ENCODE measurements around the gene FREM2.

The FREM2 gene

GRCh38 chr13:38713046-38713445 lies 26.2 kb downstream of the FREM2 start:
- no peak overlapping the region for H3K27ac ChIP-seq
- no peak for DNase-seq (ENCODE audit: low spot score)
- TF ChIP-seq CTCF (IDR thresholded peaks at IDR 0.05) = no peak

GRCh38 chr13:38718374-38718773 lies 31.5 kb downstream of the FREM2 start:
- Histone ChIP-seq H3K4me3 (no peak overlapping the region), H3K27ac (no peak overlapping the region)
- DNase-seq (ENCODE audit: low spot score) = no peak
- TF ChIP-seq CTCF (IDR thresholded peaks at IDR 0.05) = no peak

More at GRCh38 chr13:38713046-38713445, 26.2 kb downstream of the FREM2 start:
- H3K4me3 ChIP-seq = no peak overlapping the region

- no peak for DNase-seq (ENCODE audit: low spot score)
- no peak overlapping the region for H3K4me3 ChIP-seq
- no peak for TF ChIP-seq CTCF (IDR thresholded peaks at IDR 0.05)
- no peak overlapping the region for H3K27ac ChIP-seq
Observed at GRCh38 chr13:38730332-38730731, 43.5 kb downstream of the FREM2 start.

GRCh38 chr13:38733146-38733545 lies 46.3 kb downstream of the FREM2 start:
- no peak overlapping the region for H3K4me3 ChIP-seq
- no peak overlapping the region for H3K27ac ChIP-seq
- TF ChIP-seq CTCF (IDR thresholded peaks at IDR 0.05) = no peak
- DNase-seq (ENCODE audit: low spot score) = no peak

DNA sequence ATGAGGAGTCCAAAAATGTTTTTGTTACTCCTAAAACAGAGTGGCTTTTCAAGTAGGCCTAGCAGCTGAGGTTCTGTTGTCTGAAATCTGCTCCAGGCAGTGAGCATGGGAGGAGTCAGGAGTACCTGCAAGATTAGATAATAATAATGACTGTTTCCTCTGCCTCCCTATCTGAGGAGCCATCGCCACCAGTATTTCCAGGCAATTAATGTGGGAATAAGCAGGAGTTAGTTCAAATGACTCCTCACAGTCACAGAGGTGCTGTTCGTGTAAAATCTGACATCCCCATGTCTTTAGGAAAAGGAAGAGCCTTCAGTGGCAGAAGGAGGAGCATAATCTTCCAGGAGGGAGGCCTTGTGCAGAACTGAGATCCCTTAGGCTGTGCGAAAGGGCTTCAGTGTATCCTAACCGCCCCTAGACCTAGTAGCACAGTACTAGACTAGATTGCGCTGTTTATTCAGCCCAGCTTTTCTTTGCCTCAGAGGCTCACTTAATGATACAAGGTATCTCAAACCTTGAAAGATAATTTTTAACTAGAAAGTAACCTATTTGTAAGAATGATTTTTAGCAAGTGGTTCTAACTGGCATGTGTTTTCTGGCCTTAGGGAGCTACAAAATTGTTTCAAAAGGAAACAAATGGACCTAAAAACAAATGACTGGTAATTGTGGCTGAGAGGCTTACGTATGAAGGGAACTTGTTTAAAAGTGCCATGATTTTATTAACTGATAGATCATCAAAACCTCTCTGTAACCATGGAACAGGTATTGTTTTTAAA lies 49.0 kb downstream of the FREM2 start:
- Histone ChIP-seq H3K4me3 (no peak overlapping the region), H3K27ac (no peak overlapping the region)
- TF ChIP-seq CTCF (IDR thresholded peaks at IDR 0.05) = no peak
- no peak for DNase-seq (ENCODE audit: low spot score)

GRCh38 chr13:38743466-38743865 lies 56.6 kb downstream of the FREM2 start:
- Histone ChIP-seq H3K4me3 (no peak overlapping the region), H3K27ac (no peak overlapping the region)
- DNase-seq (ENCODE audit: low spot score) = no peak
- no peak for TF ChIP-seq CTCF (IDR thresholded peaks at IDR 0.05)

DNA sequence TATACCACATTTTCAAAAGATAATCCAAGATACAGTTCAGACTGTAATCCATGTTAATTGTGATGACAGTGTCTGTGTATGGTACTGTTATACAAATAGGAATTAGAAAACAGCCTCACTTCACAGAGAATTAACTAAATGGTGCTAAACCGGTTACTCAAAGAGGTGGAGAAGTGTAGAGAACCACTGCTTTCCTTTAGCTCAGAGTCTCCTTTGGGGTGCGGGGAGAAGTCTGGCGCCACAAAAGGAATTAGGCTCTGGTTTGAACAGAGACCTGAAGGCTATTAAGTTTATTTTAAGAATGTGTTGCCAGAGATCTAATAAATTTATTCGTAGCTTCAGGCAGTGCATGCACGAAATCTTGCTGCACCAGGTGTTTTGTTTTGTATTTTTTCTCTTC lies 65.8 kb downstream of the FREM2 start:
- no peak for TF ChIP-seq CTCF (IDR thresholded peaks at IDR 0.05)
- H3K4me3 ChIP-seq = no peak overlapping the region
- DNase-seq (ENCODE audit: low spot score) = no peak
- no peak overlapping the region for H3K27ac ChIP-seq

Measured in coronary artery (tissue), 2 donors.